Measurements from ENCODE around the gene FAM131C.
"Not testable (repeated sequence)": the region's sequence is repeated elsewhere in the genome, so short reads cannot be mapped to it uniquely, and the experiment has no call there.

FAM131C gene, protein sequence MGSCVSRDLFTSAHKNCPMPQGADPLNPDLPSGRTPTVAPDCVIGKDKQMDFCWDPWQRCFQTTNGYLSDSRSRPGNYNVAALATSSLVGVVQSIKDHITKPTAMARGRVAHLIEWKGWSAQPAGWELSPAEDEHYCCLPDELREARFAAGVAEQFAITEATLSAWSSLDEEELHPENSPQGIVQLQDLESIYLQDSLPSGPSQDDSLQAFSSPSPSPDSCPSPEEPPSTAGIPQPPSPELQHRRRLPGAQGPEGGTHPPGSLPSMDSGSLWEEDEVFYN
- total RNA-seq = 0 reads per million in 2 donors

DNA sequence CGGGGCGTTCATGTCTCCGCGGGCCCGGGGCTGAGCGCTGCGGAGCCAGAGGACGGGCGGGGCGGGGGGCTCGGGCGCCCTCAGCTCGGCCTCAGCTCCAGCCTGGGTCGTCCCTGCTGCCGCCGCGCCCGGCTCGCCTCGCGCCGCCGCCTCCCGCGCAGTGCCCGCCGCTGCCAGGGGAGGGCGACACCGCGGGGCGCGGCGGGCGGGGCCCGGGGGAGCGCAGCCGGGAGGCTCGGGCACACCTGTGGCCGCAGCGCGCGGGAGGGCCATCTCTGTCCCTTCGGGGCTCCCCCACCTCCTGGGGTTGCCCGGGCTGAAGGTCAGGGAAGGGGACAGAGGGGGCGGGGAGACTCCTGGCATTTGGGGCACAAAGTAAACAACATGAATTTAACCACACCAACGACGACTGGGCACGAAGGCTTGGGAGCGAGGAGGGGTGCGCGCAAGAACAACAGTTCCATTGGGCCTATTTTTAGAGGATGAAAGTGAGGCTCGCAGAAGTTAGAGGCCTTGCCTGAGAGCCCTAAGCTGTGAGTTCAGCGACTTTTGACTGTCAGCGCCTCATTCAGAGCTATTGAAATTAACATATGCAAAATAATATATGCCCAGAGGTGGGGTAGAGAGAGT lies at the start of gene FAM131C:
Gene FAM131C, minus strand, starts transcription at position 162 of the 630 bp plus-strand sequence. CDS start 209 bp downstream, outside the sequence.
- peak; percentile 40 for DNase-seq

DNA sequence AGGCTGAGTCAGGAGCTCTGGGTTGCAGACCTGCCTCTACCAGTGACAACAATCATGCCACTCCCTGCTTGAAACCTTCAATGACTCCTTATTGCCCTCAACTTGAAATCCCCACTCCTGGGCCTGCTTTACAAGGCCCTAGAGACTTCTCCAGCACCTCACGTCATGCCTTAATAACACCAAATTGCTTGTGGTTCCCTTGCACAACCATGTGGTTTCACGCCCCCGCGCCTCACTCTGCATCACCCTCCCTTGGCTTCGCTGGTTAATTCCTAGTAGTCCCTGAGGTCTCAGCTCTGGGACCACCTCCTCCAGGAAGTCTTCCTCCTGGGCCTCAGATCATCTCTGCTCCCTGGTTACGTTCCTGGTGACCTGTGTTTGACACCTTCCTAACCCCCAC lies 49.5 kb upstream of the FAM131C start:
- no peak for DNase-seq

DNA sequence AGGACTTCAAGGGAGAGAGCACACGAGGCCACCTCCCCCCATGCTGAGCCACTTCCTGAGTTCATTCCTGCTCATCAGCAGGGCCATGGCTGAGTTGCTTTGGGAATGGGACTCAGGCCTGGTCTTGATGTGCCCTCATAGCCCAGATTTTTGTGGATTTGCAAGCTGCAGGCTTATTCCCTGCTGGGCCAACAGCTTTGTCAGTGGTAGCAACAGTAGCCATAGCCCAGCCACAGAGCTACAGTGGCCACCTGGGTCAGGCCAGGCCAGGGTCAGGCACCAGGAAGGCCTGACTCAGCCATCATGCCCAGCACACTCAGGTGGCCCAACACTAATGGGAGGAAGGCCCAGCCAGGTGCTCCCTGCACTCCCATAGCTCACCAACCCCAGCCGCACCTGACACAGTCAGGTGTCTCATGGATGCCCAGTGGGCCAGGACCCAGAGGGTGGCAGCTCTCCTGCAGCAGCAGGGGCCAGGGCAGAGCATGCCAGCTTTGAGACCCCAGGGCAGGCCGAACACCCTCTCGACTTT lies 49.0 kb upstream of the FAM131C start:
- DNase-seq = no peak

DNA sequence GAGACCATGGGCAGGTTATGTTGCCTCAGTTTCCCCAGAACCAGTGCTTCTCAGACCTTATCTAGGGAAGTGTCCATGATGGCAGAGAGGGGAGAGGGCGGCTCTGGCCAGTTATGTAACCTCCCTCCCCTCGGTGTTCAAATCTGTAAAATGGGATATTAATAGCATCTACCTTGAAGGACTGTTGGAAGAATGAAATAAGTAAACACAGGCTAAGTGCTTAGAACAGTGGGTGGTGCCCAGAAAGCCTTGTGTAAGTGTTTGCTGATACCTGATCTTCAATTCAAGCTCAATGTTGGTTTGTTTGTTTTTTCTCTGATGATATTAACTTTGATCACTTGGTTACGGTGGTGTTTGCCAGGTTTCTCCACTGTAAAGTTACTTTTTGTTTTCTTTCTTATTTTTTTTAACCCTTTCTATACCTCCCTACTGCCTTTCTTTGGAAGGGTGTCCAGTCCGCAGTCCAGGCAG lies 47.5 kb upstream of the FAM131C start:
- DNase-seq = no peak

DNA sequence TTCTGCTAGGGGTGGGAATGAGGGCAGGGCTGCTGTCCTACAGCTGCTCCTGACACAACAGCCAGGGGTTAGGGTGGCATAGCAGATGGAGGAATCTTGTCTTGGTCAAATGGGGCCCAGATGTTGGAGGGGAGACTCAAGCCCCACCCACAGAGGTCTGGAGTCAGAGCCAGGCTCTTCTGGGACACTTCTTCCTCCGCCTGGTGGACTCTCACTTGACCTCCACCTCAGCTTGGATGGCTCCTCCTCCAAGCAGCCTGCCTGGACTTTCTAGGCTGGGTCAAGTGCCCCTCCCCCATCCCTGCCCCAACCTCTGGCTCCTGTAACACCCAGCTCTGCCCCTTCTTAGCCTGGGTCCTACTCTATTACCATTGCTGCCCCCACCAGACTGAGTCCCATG lies 47.0 kb upstream of the FAM131C start:
- no peak for DNase-seq

DNA sequence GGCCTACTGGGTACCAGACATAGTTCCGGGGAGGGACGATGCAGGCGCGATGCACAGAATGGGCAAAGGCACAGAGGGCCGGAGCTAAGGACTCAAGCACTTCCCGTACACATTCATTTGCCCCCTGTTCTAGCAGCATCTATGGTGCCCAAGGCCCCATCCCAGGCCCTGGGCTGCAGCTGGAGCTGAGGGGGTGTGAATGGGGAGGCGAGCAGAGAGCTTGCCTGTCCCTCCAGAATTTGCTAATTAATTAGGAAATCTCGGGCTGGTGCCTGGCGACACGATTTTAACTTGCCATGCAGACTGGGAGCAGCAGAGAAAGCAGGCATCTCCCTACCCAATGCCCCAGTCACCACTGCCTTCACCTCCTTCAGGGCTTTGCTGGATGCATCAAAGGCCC lies 46.5 kb upstream of the FAM131C start:
- DNase-seq = no peak

DNA sequence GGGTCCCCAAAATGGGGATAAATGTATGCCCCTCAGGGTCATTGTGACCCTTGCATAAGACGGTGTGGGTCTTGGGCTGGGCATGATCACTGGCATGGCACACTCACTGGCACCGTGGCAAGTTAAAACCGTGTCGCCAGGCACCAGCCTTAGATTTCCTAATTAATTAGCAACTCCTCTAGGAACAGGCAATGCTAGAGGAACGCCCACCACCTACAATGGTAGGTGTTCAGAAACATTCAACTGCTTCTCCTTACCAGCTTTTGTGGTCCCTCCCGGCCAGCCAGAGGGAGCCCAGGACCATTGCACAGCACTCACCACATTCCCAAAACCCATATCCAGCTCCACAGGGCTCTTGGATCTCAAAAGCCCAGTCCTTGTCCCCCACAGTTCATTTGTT lies 46.1 kb upstream of the FAM131C start:
- no peak for DNase-seq

DNA sequence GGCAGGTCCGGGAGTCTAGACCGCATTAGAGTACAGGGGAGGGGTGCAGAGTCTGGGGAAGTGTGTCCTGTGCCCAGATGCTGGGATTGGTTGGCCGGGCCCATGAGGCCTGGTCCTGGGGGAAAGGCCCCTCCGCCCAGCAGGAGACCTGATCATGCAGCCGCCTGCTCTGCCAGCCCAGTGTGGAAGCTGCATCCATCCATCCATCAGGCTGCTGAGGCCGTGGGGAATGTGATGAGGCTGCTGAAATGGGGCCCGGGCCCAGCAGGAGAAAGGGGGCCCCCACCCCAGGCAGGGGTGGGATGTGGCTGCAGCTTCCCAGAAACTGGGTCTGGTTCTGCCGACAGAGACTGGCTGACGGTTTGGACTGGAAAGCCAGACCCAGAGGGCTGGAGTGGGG lies 45.3 kb upstream of the FAM131C start:
- no peak for DNase-seq

DNA sequence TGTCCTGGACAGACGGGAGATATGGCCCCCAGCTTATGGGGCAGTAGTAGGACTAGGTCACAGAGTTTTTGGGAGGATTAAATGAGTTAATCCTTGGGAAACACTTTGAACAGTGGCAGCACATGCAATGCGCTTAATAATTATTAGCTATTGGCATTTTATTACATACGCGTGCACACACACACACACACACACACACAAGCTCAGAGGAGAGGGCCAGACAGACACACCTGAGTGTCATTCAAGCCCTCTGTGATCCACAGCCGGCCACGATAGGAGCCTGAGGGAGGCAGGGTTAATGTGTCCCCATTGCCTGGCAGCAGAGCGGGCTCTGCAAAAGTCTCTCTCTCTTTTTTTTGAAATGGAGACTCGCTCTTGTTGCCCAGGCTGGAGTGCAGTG lies 44.5 kb upstream of the FAM131C start:
- DNase-seq = no peak

DNA sequence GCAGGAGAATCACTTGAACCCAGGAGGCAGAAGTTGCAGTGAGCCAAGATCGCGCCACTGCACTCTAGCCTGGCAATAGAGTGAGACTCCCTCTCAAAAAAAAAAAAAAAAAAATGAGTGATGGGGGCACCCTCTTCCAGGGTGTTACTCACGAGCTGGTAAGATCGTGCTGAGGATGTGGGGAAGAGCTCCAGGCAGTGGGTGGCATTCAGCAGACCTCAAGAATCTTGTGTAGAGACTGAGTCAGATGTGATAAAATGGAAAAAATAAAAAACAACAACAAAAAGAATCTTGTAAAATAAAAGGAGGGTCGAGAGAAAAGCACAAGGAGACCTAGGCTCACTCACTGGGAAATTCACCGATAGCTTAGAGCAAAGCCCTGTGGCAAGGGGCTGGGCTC lies 43.9 kb upstream of the FAM131C start:
- no peak for DNase-seq

DNA sequence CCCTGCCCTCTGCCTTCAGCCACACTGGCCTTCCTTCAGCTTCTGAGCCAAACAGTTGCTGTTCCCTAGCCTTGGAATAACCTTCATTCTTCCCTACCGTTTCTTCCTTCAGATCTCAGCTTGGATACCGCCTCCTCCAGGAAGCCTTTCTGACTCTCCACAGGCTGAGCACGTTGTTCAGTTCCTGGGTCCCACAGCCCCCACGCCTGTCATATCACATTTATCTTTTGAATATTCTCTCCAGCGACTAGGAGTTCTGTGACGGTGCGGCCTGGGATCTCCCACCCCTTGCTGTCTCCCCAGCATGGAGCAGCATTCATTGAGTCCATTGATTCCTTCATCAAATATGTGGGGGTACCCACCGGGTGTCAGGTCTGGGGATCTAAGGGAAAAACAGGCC lies 43.2 kb upstream of the FAM131C start:
- no peak for DNase-seq

DNA sequence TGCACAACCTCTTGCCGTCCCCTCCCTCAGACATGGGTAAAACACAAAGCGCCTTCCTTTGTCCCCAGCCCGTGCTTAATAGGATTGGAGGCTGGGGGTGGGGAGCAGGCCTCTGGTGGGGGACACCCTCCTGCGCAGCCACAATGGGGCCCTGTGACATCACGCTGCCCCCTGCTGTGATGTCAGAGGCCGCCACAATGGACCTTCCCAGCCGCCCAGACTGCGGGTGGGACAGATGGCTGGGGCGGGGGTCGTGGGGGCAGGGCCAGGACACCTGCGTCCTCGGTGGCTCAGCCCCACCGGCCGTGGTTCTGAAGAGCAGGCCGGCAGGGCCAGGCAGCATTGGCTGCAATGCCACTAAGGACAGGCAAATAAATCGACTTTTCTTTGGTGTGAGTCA lies 42.6 kb upstream of the FAM131C start:
- DNase-seq = no peak

DNA sequence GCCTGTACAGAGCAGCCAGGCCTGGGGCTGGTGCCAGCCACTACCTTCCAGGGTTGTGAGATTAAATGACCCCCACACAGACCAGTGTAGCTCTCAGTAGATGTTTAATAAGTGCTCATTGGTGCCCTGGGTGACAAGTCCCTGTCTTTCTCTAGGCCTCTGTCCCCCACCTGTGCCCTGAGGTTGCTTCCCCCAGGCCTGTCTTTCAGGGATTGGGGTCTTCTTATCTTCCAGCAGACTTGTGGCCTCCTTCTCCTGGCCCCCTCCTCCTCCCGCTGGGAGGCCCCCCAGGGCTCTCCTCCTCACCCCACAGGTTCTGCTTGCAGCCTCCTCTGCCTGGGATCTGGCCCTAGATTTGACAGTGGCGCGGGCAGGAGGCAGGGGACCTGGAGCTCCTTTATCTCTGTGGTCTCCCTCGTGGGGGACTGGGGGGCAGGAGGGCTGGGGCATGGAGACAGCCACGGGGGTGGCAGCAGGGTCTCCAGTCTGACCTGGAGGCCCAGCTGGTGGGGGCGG lies 42.1 kb upstream of the FAM131C start:
- no peak for DNase-seq

DNA sequence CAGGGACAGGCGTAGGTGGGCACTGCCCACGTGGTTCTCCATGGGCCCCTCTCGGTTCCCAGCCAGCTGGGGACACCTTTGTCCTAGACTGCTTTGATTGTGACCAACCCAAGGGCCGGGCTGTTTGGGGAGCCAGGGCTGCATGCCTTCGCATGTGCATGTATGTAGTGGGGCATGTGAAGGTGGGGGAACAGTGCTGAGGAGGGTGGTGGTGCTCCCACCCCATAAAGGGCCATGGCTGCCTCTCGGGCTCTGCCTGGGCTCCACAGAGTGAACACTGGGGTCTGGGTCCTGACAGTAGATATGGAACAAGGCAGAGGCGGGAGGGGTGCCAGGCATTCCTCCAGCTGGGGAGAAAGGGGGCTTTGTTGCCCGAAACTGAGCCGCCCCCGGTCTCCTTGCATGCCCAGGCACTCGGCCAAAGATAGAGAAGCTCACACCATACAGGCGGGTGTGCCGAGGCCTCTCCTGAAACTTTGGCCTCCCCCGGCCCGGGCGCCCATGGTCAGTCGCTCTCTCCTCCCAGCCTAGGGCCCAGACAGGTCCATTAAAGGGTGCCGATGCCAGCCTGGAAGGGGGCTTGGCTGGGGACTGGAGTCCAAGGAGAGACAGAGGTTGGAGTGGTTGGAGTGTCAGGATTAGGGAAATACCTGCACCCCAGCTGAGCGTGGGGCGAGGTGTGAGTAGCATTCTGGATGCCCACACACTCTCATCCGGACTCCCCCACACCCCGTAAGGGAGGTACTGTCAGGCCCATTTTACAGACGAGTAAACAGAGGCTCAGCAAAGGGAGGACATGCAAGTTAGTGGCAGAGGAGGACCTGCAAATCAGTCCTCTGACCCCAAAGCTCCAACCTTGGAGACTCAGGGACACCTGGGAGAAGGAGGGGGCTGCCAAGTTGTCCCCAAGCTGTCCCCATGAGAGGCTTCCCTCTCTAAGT lies 41.3 kb upstream of the FAM131C start:
- DNase-seq = no peak

DNA sequence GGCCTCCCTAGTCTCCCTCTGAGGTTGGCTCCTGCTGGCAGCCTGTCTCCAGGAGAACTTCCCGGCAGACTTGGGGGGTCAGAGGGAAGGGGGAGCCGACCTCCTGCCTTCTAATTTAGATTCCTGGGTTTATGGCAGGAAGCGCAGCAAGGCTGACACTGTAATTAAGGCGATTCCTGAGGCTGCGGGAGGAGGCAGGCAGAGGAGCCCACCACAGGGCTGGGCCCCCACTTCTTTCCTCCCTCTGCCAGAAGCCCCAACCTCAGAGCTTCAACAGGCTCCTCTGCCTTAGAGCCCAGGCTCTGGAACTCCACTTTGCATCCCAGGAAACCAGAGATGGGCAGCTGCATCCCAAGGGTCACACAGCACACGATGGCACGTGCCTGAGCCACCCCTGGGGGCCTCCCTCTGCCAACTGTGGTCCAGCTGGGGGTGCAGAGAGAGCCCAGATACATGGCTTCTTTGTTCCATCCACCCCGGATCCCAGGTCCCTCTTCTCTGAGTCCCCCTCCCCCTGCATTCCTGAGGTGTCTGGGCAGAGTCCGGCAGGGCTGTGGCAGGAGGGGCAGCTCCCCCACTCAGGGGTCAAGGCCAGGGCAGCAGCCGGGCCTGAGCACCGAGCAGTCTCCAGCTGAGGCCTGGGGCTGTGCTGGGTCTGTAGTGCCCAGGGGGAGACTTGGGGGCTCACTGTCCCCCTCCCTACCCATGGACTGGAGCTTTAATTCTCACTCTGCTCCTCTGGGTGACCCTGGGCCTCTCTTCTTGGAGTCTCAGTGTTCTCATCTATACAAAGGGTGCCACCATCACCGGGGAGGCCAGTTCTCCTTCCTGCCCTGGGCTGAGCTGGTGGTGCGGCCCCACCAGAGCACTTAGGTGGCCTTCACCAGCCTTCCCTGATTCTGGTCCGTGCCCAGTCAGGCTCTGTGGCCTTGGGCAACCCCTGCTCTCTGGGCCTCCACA lies 39.4 kb upstream of the FAM131C start:
- DNase-seq = no peak

DNA sequence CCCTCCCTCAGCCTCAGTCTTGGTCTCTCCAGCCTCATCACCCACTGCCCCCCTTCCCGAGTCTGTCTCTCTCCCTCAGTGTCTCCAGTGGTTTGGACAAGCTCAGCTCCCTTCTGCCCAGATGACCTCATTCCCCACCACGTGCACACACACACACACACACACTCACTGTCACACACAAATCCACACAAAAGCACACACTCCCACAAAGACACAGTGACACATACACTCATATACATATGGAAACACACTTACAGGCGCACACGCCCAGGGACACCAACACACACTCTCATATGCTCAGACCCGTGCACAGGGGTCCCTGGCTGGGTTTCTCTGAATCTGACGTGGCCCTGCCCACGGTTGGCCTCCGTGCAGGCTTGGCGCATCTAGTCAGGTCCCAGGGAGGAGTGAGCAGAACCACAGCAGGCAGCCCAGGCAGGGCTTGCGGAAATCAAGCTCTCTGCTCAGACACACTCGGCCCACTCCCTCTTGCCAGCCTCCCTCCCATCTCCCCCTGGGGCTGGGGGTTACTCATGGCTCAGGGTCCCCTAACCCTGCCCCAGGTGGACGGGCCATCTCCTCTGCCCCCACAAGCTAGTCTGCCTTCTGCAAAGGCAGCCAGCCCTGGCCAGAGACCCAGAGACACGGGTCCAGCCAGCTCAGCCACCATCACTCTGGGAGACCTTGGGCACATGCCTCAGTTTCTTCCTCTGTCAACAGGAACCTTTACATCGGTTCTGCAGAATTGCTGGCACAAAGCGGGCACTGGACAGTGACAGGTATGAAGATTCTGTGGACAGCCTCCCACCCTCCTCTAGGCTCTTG lies 38.5 kb upstream of the FAM131C start:
- no peak for DNase-seq

DNA sequence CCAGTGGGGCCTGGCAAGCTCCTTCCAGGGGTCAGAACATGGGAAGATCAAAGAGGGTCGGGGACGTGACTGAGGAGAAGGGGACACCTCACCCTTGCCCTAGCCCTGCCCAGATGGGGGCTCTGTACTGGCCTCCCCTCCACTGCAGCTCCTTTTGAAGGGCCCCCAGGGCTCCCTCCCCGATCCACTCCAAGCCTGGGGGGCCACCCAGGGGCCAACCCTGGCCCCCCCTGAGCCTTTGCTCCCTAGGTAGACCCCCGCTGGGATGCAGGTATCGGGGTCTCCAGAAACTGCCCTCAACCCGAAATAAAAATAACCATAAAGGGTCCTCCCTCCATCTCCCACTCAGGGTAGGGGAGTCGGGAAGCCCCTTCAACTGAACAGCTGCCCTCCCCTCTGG lies 37.4 kb upstream of the FAM131C start:
- no peak for DNase-seq

DNA sequence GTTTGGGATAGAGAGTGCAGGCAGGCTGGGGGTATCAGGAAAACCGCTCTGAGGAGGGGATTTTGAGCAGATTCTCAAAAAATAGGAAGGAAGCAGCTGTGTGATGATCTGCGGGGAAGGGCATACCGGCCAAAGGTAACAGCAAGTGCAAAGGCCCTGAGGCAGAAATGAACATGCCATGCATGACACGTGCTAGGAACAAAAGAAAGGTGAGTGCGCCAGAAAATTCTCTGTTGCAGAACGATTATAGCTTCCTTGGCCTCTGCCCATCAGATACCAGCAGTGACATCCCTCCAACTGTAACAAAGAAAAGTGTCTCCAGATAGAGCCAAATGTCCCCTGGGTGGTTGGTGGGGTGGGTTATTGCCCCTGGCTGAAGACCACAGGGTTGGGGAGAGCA lies 37.0 kb upstream of the FAM131C start:
- DNase-seq = no peak

DNA sequence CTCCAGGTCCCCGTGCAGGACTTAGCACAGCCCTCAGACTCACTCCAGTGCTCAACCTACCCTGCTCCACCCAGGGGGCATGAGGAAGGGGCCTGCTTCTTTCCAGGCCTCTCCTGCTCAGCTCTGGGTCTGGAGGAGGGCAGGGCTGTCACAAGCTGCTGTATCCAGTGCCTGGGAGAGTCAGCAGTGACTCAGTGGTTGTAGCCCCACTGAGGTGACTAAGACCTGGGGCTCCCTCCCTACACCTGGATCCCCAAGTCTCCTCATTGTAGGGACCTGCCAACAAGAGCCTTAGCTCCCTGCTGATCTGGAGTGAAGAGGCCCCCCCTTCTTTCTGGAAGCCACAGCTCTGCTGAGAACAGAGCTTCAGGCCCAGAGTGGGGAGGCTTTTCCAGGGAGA lies 36.1 kb upstream of the FAM131C start:
- DNase-seq = no peak

DNA sequence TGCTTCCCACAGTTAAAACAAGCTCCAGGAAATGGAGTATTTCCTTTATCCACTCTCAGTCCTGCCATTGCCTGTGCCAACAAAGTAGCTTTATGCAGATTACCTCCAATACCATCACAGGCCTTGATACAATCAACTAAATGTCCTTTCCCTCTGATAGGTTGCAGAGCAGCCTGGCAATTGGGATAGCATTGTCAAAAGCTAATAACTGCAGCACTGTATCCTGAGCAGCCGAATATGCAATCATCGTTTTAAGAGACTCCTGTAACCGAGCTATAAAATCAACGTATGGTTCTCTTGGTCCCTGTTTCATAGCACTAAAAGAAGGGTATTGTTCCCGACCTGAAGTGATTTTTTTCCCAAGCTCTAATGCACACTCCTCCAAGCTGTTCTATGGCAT lies 33.6 kb upstream of the FAM131C start:
- not testable (repeated sequence) for DNase-seq

DNA sequence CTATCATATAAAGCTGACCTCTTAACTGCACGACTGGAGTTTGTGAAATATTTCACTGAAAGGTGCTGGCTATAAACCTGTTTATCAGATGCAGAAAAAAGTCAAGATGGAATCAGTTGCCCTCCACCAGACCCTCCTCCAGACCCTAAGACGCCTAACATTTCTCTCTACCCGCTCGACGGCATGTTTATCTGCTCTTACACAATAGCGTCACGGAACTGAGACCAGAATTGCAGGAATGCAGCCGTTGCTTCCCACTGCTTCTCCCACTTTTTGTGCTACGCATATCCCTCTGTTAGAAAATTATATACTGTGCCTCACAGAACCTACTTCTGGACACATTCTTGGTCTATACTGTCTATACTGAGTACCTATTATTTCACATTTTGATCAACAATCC lies 28.2 kb upstream of the FAM131C start:
- no peak for DNase-seq
